ENCODE results near the gene CRYGN.

CRYGN gene

DNA sequence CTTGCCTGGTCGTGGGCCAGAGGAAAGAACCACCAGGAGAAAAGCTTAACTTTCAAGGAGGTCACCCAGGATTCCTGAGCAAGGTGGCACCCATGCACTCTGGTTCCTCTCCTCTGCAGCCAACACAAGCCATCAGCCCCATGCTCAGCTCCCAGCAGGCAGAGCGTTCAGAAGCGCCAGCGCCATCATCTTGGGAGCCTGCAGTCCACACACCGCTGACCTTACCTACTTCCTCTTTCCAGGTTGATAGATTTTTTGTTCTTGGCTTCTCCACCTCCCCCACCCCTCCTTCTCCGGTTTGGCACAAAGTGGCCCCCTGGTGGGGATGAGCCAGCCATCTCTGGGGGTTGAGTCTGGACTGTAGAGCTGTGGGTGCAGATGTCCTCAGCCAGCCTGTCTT is 28.4 kb downstream of the CRYGN start:
- H4K20me1 ChIP-seq (ENCODE audit: insufficient read depth, low read length, poor library complexity, severe bottlenecking), result no peaks in the 10 kb centered on the region

DNA sequence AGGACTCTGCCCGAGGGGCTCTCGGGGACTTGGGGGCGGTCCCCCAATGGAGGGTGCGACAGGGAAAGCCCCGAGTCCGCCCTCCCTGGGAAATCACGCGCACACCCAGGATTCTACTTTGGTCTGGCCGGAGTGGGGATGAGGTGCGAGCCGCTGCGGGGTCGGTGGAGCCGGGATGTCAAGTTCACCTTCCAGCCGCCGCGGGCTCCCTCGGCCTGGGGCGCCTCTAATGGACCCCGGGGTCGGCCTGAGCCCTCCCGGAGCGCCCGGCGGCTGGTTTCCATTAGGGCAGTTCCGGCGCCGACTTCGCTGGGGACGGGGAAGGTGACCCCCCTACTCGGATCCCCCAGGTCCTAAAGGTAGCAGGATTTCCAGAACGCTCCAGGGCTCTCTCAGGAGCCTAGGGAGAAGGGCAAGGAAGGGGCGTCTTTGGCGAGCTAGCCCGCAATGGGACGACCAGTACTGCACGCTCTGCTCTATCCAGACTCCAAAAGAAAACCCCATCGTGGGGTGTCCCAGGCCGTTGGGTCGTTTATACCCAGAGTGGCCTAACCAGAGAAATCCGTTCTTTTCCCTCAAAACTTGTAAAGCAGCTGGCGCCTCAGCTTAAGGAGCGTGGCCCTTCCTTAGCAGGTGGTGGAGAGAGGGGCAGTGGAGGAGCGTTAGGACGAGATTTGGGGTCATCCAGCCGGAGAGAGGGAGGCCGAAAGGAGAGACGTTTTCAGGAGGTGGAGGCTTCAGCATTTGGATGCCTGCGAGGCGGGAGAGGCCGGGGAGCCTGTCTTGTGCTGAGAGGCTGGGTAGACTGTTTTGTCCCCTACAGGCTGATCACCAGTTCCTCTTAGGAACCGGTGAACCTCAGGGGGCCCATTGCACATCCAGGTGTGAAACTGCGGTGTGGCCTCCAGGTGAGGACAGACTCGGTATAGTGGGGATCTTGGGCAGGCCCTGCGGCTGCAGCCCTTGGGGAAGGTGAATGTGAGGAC is 29.2 kb downstream of the CRYGN start:
- H2AFZ ChIP-seq (ENCODE audit: low read length), result no peak overlapping the region
- H3F3A ChIP-seq (ENCODE audit: low read depth), result no peaks in the 10 kb centered on the region
- H3K27me3 ChIP-seq (ENCODE audit: insufficient read depth, low read length, poor library complexity, severe bottlenecking), result no peaks in the 10 kb centered on the region
- no peaks in the 10 kb centered on the region for H3K9me3 ChIP-seq (ENCODE audit: insufficient read depth, low read depth, low read length)
- H3K4me2 ChIP-seq (ENCODE audit: low read depth, low read length, poor library complexity, severe bottlenecking), result no peak overlapping the region
- H3K4me1 ChIP-seq (ENCODE audit: insufficient read depth, low read length, poor library complexity, severe bottlenecking), result no peaks in the 10 kb centered on the region
- no peaks in the 10 kb centered on the region for H3K9me2 ChIP-seq (replicated peaks; ENCODE audit: low read depth, low read length)
- H4K20me1 ChIP-seq (ENCODE audit: insufficient read depth, low read length, poor library complexity, severe bottlenecking), result no peaks in the 10 kb centered on the region
- no peaks in the 10 kb centered on the region for H3K36me3 ChIP-seq (ENCODE audit: insufficient read depth, low read length)
- TF ChIP-seq, protein P1, sequence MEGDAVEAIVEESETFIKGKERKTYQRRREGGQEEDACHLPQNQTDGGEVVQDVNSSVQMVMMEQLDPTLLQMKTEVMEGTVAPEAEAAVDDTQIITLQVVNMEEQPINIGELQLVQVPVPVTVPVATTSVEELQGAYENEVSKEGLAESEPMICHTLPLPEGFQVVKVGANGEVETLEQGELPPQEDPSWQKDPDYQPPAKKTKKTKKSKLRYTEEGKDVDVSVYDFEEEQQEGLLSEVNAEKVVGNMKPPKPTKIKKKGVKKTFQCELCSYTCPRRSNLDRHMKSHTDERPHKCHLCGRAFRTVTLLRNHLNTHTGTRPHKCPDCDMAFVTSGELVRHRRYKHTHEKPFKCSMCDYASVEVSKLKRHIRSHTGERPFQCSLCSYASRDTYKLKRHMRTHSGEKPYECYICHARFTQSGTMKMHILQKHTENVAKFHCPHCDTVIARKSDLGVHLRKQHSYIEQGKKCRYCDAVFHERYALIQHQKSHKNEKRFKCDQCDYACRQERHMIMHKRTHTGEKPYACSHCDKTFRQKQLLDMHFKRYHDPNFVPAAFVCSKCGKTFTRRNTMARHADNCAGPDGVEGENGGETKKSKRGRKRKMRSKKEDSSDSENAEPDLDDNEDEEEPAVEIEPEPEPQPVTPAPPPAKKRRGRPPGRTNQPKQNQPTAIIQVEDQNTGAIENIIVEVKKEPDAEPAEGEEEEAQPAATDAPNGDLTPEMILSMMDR (conservative IDR thresholded peaks at IDR 0.05; ENCODE audit: low read length), result no peak
- no peak for TF ChIP-seq EZH2phosphoT487 (IDR thresholded peaks at IDR 0.05; ENCODE audit: borderline replicate concordance)
- H3K9ac ChIP-seq (ENCODE audit: low read depth, low read length, poor library complexity, severe bottlenecking), result no peak overlapping the region
- H3K79me2 ChIP-seq (ENCODE audit: insufficient read depth, low read length), result no peaks in the 10 kb centered on the region
- H3K4me3 ChIP-seq (ENCODE audit: low read length, poor library complexity, severe bottlenecking), result no peak overlapping the region

More for the DNA sequence above, 28.4 kb downstream of the CRYGN start:
- Histone ChIP-seq H3F3A (ENCODE audit: low read depth) (no peaks in the 10 kb centered on the region), H3K9me2 (replicated peaks; ENCODE audit: low read depth, low read length) (no peaks in the 10 kb centered on the region), H3K79me2 (ENCODE audit: insufficient read depth, low read length) (no peaks in the 10 kb centered on the region), H3K9me3 (ENCODE audit: insufficient read depth, low read depth, low read length) (no peaks in the 10 kb centered on the region), H3K4me2 (ENCODE audit: low read depth, low read length, poor library complexity, severe bottlenecking) (no peak overlapping the region), H3K27me3 (ENCODE audit: insufficient read depth, low read length, poor library complexity, severe bottlenecking) (no peaks in the 10 kb centered on the region), H3K9ac (ENCODE audit: low read depth, low read length, poor library complexity, severe bottlenecking) (no peak overlapping the region), H3K4me3 (ENCODE audit: low read length, poor library complexity, severe bottlenecking) (no peak overlapping the region), H3K4me1 (ENCODE audit: insufficient read depth, low read length, poor library complexity, severe bottlenecking) (no peaks in the 10 kb centered on the region), H2AFZ (ENCODE audit: low read length) (no peak overlapping the region), H3K36me3 (ENCODE audit: insufficient read depth, low read length) (no peaks in the 10 kb centered on the region)
- TF ChIP-seq EZH2phosphoT487 (IDR thresholded peaks at IDR 0.05; ENCODE audit: borderline replicate concordance), result no peak
- TF ChIP-seq, protein P1 (conservative IDR thresholded peaks at IDR 0.05; ENCODE audit: low read length), result no peak

DNA sequence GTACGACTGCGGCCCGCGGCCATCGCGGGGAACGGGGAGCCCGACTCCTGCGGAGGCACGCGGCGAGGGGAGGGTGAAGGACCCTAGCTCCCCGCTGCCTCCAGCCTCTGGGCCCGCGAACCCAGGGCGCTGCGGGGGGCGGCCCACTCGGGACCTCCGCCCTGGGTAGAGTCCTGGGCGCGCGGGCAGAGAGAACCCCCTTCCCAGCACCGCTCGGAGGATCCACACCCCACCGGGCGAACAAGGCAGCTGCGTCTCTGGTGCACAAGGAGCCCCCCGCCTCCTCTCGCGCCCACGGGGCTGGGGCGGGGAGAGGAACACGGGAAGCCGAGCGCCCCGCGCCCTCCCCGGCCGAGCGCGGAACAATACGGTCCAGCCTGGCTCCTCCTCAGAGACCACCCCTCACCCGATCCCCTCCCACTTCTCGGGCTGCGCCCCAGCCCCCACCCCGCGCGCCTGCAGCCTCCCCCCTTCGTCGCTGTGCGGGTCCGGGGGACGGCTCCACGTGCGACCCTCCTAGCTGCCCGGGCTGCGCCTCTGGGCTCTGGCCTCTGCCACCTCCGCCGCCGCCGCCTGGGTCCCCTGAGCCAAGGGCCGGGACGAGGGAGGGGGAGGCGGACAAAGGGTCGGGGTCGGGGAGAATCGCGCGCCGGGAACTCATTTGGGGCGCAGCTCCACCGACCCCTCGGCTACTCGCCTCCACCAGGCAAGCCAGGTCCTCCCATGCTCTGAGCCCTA is 30.1 kb downstream of the CRYGN start, which contains the start of gene WDR86:
Gene WDR86, minus strand, starts transcription at position 372 of the 738 bp plus-strand sequence. CDS start 449 bp downstream, outside the sequence.
- Histone ChIP-seq H3K9ac (ENCODE audit: low read depth, low read length, poor library complexity, severe bottlenecking) (no peak within 1 kb of the TSS), H3K4me1 (ENCODE audit: insufficient read depth, low read length, poor library complexity, severe bottlenecking) (no peaks in the 10 kb centered on the region), H3K9me3 (ENCODE audit: insufficient read depth, low read depth, low read length) (no peaks in the 10 kb centered on the region), H3K4me3 (ENCODE audit: low read length, poor library complexity, severe bottlenecking) (no peak within 1 kb of the TSS), H3K36me3 (ENCODE audit: insufficient read depth, low read length) (no peaks in the 10 kb centered on the region), H2AFZ (ENCODE audit: low read length) (no peak within 1 kb of the TSS), H3K4me2 (ENCODE audit: low read depth, low read length, poor library complexity, severe bottlenecking) (no peak within 1 kb of the TSS), H3F3A (ENCODE audit: low read depth) (no peaks in the 10 kb centered on the region), H3K27me3 (ENCODE audit: insufficient read depth, low read length, poor library complexity, severe bottlenecking) (no peaks in the 10 kb centered on the region), H3K79me2 (ENCODE audit: insufficient read depth, low read length) (no peaks in the 10 kb centered on the region), H4K20me1 (ENCODE audit: insufficient read depth, low read length, poor library complexity, severe bottlenecking) (no peaks in the 10 kb centered on the region), H3K9me2 (replicated peaks; ENCODE audit: low read depth, low read length) (no peaks in the 10 kb centered on the region)
- no peak for TF ChIP-seq EZH2phosphoT487 (IDR thresholded peaks at IDR 0.05; ENCODE audit: borderline replicate concordance)
- TF ChIP-seq, protein P1 (conservative IDR thresholded peaks at IDR 0.05; ENCODE audit: low read length), result no peak

All from Loucy (cell line).